GM12878 (cell line): ENCODE results near the gene INHBB. TPM values are rescaled to one million over a fixed set of nuclear protein-coding genes. Genes with fewer than 3 reads are reported as not detected.

Source experiments
- ATAC-seq: fragments of 200-7000 bp; cut with Tn5 transposase; 3 replicates; pipeline ENCODE4 v1.9.1; 2020; ENCODE audit warnings: mild to moderate bottlenecking, moderate library complexity
- BruUV-seq: library from RNA; stranded (reverse); fragments of 400-500 nt; replicated peaks from 2 replicates; lab custom pipeline; 2021; lab: Mats Ljungman, UMichigan
- CTCF ChIA-PET: fragments of 300-600 bp; sonication (Branson Sonifier 250); formaldehyde crosslinking; extraction: SDS; loops from one replicate; lab custom pipeline; 2021; ENCODE audit warnings: inconsistent platforms; lab: Yijun Ruan, JAX
- POLR2A ChIA-PET: fragments of 350-600 bp; formaldehyde crosslinking; extraction: SDS; loops from one replicate; lab custom pipeline; 2021; ENCODE audit warnings: inconsistent platforms; lab: Charles Lee
- RAD21 ChIA-PET: fragments of 300-600 bp; sonication (Branson Sonifier 250); formaldehyde crosslinking; loops from one replicate; lab custom pipeline; 2023; ENCODE audit warnings: antibody characterized with exemption; ENCODE audit not compliant: unreplicated experiment; lab: Charles Lee
- SMC1A ChIA-PET: fragments of 300-600 bp; sonication (Branson Sonifier 250); formaldehyde crosslinking; loops from one replicate; lab custom pipeline; 2023; ENCODE audit not compliant: unreplicated experiment, uncharacterized antibody; lab: Charles Lee
- DNase-seq: peaks from one replicate; pipeline ENCODE4 v3.0.0-alpha.2; 2011; ENCODE audit warnings: low read depth, low spot score
- FAIRE-seq: peaks from 3 replicates; lab custom pipeline; 2011; peaks lifted over from hg19 to GRCh38; lab: Jason Lieb, UNC
- H2AFZ ChIP-seq: 2 replicates; pipeline ENCODE4 v1.6.0; 2011; ENCODE audit warnings: low read depth, low read length, control low read depth; ENCODE audit not compliant: control insufficient read depth
- H3K27ac ChIP-seq: 2 replicates; pipeline ENCODE4 v1.5.1; 2011; ENCODE audit warnings: control low read depth; ENCODE audit not compliant: control insufficient read depth, insufficient read depth
- H3K27me3 ChIP-seq, 2 experiments: replicated peaks in 1 of 2; 2 replicates each; pipeline versions ENCODE4 v1.6.0 to v1.6.1; 2011; ENCODE audit warnings: low read length in 1 of 2; ENCODE audit not compliant: control insufficient read depth in 2 of 2, insufficient read depth in 2 of 2
- H3K36me3 ChIP-seq, 2 experiments: 2 replicates each; pipeline ENCODE4 v1.5.1; 2011; ENCODE audit warnings: low read length in 1 of 2; ENCODE audit not compliant: control insufficient read depth in 2 of 2, insufficient read depth in 2 of 2
- H3K4me1 ChIP-seq: 2 replicates; pipeline ENCODE4 v1.6.1; 2011; ENCODE audit warnings: mild to moderate bottlenecking, low read length, moderate library complexity, mixed read lengths; ENCODE audit not compliant: control insufficient read depth, insufficient read depth
- H3K4me2 ChIP-seq: 2 replicates; pipeline ENCODE4 v1.6.0; 2011; ENCODE audit warnings: control low read depth; ENCODE audit not compliant: control insufficient read depth, insufficient read depth
- H3K4me3 ChIP-seq: fragments of 200-600 bp; sonication (generic); 2 replicates; pipeline ENCODE4 v1.5.1; 2016
- H3K79me2 ChIP-seq: 2 replicates; pipeline ENCODE4 v1.6.0; 2011; ENCODE audit warnings: low read length; ENCODE audit not compliant: control insufficient read depth, insufficient read depth
- H3K9ac ChIP-seq: 2 replicates; pipeline ENCODE4 v1.8.0; 2011; ENCODE audit warnings: low read length, control low read depth, mixed read lengths; ENCODE audit not compliant: control insufficient read depth, insufficient read depth
- H3K9me3 ChIP-seq: replicated peaks from 3 replicates; pipeline ENCODE4 v1.5.1; 2011; ENCODE audit warnings: mild to moderate bottlenecking, low read length; ENCODE audit not compliant: control insufficient read depth, insufficient read depth
- H4K20me1 ChIP-seq: 2 replicates; pipeline ENCODE4 v1.6.0; 2011; ENCODE audit not compliant: control insufficient read depth, insufficient read depth
- BHLHE40 ChIP-seq, 2 experiments: fragments of 450-650 bp in 1 of 2; IDR thresholded peaks; 2 replicates each; pipeline ENCODE4 v1.6.1; 2011 to 2017; ENCODE audit warnings: low read depth in 2 of 2, borderline replicate concordance in 1 of 2, improper control_type of control experiment in 1 of 2, low read length in 1 of 2, mild to moderate bottlenecking in 1 of 2
- CBX3 ChIP-seq: fragments of 200-600 bp; sonication (generic); IDR thresholded peaks from 2 replicates; pipeline ENCODE4 v1.6.1; 2016; ENCODE audit warnings: low read depth, borderline replicate concordance
- CREB1 ChIP-seq: IDR thresholded peaks from 2 replicates; pipeline ENCODE4 v1.6.1; 2012; ENCODE audit warnings: low read depth, mild to moderate bottlenecking, inconsistent platforms
- FOXM1 ChIP-seq: IDR thresholded peaks from 2 replicates; pipeline ENCODE4 v1.6.1; 2012; ENCODE audit warnings: low read depth, mild to moderate bottlenecking, inconsistent platforms, low read length, moderate library complexity
- MYB ChIP-seq: fragments of 150-350 bp; IDR thresholded peaks from 2 replicates; pipeline ENCODE4 v1.6.1; 2014; ENCODE audit warnings: mild to moderate bottlenecking, low read depth, low read length, borderline replicate concordance
- PAX5 ChIP-seq: IDR thresholded peaks from 2 replicates; pipeline ENCODE4 v1.6.1; 2011; ENCODE audit warnings: low read depth, low read length, borderline replicate concordance
- RELB ChIP-seq: fragments of 450-650 bp; IDR thresholded peaks from 2 replicates; pipeline ENCODE4 v1.6.1; 2017; ENCODE audit warnings: low read depth, mild to moderate bottlenecking, moderate library complexity
- SMAD5 ChIP-seq: IDR thresholded peaks from 2 replicates; pipeline ENCODE4 v1.6.1; 2016; ENCODE audit warnings: antibody characterized with exemption, low read depth
- SREBF2 ChIP-seq: IDR thresholded peaks from 2 replicates; pipeline ENCODE4 v1.6.1; 2012; ENCODE audit warnings: mild to moderate bottlenecking, low read length
- SRF ChIP-seq, 2 experiments: IDR thresholded peaks; 2 replicates each; pipeline ENCODE4 v1.6.1; 2011; ENCODE audit warnings: low read depth in 2 of 2, low read length in 2 of 2, mild to moderate bottlenecking in 1 of 2, moderate library complexity in 1 of 2
- ZBED1 ChIP-seq: IDR thresholded peaks from 2 replicates; pipeline ENCODE4 v1.6.1; 2016; ENCODE audit warnings: borderline replicate concordance
- ZNF384 ChIP-seq: IDR thresholded peaks from 2 replicates; pipeline ENCODE4 v1.6.1; 2012; ENCODE audit warnings: low read depth, mild to moderate bottlenecking, low read length, improper control_type of control experiment, borderline replicate concordance
- ZNF687 ChIP-seq: fragments of 450-650 bp; IDR thresholded peaks from 2 replicates; pipeline ENCODE4 v1.6.1; 2017; ENCODE audit warnings: mild to moderate bottlenecking, moderate library complexity
- WGBS: methylation state at CpG from one replicate; pipeline ENCODE4 v1.1.6; 2016; ENCODE audit warnings: low lambda C conversion rate; ENCODE audit not compliant: insufficient replicate concordance, insufficient coverage; ENCODE audit errors: missing lambda C conversion rate; 5-methylcytosine and 5-hydroxymethylcytosine counted together
- in situ Hi-C: fragments of 300-500 bp; cut with MboI; formaldehyde crosslinking; loops from 9 replicates; pipeline ENCODE4 v1.14.3; 2018; ENCODE audit warnings: mixed read lengths
- intact Hi-C: fragments of 100-400 bp; cut with micrococcal nuclease; formaldehyde crosslinking; loops from one replicate; pipeline ENCODE4 v1.14.2; 2022; ENCODE audit not compliant: unreplicated experiment
- polyA plus RNA-seq, 11 experiments: library from polyadenylated mRNA; depleted of rRNA in 4 of 11; unstranded in 6 of 11; stranded (reverse) in 5 of 11; fragments of >200 nt; fragmentation: Nextera tagmentation in 4 of 11; fragmentation: Illumina TruSeq in 1 of 11; extraction: Ambion mirVana in 4 of 11; extraction: Trizol in 1 of 11; gene quantifications; 1 replicate in 1 of 11; 2 replicates in 10 of 11; pipeline versions ENCODE4 v1.2.1 to v1.2.3, GENCODE V29; 2011 to 2016; ENCODE audit warnings: inconsistent platforms in 2 of 11, missing spikeins in 2 of 11, low read depth in 1 of 11
- total RNA-seq, 4 experiments: library from RNA; depleted of rRNA in 3 of 4; stranded (reverse); fragments of >200 nt in 3 of 4; fragmentation: Illumina TruSeq in 1 of 4; extraction: Trizol in 1 of 4; gene quantifications; 2 replicates each; pipeline versions ENCODE4 v1.2.1 to v1.2.3, GENCODE V29; 2013 to 2021
- TF ChIP-seq, protein P1 (sequence below): IDR thresholded peaks from 2 replicates; pipeline ENCODE4 v1.6.1; 2012; ENCODE audit warnings: low read depth, low read length, improper control_type of control experiment

INHBB gene
- total and polyA plus RNA-seq, 10 of the 15 experiments (the other 5 are each of a cell fraction or from before 2014, with no cell fraction given): 0.05 TPM; not detected in 9

DNA sequence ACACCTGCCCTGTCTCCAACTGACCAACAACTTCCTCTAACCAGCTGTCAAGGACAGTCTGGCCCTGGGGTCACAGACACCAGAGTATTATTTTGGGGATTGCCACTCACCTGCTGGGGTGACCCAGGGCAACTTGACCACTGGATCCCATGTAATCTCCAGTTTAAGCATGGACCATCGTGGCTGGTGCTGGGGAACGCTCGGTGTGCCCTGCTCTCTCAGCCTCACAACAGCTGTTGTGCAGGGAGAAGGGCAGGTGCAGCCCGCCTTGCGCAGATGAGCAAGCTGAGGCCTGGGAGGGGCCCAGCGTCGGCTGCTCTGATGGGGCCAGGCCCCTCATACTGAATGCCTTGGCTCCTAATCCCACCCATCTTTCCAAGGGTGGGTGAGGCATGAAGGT lies 21.0 kb upstream of the INHBB start:
- Histone ChIP-seq H3K4me1 (no peaks in the 10 kb centered on the region), H3K27ac (no peak overlapping the region), H3K4me2 (no peak overlapping the region), H3K9ac (no peak overlapping the region), H3K27me3 (peaks cover 4 to 5% of the 10 kb centered on the region in 2 experiments; a peak in 3 of 4 replicates), H4K20me1 (no peaks in the 10 kb centered on the region), H3K9me3 (no peaks in the 10 kb centered on the region), H3K36me3 (no peaks in the 10 kb centered on the region), H3K4me3 (no peak overlapping the region), H2AFZ (no peak overlapping the region), H3K79me2 (no peaks in the 10 kb centered on the region)
- POLR2A ChIA-PET: interaction anchor here (1.2 kb wide), 1 partner anchor 11 kb away, joined by 8 read pairs; no protein-coding TSS in a partner anchor
- in situ Hi-C loops: no loop called here
- intact Hi-C loops: no loop called here
- DNase-seq: no peak
- FAIRE-seq: no peak
- no peak for TF ChIP-seq SMAD5
- no peak for TF ChIP-seq ZBED1
- TF ChIP-seq FOXM1: no peak
- no peak for TF ChIP-seq ZNF687
- no peak for TF ChIP-seq PAX5
- TF ChIP-seq CBX3: no peak
- TF ChIP-seq RELB: no peak
- TF ChIP-seq, protein P1, sequence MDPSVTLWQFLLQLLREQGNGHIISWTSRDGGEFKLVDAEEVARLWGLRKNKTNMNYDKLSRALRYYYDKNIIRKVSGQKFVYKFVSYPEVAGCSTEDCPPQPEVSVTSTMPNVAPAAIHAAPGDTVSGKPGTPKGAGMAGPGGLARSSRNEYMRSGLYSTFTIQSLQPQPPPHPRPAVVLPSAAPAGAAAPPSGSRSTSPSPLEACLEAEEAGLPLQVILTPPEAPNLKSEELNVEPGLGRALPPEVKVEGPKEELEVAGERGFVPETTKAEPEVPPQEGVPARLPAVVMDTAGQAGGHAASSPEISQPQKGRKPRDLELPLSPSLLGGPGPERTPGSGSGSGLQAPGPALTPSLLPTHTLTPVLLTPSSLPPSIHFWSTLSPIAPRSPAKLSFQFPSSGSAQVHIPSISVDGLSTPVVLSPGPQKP: no peak
- TF ChIP-seq CREB1: no peak
- no peak for TF ChIP-seq SREBF2
- TF ChIP-seq ZNF384: no peak
- TF ChIP-seq MYB: no peak
- TF ChIP-seq BHLHE40 (IDR thresholded peaks at IDR 0.05; ENCODE audit: borderline replicate concordance in 1 of 2, low read depth in 2 of 2, low read length in 1 of 2): no peak
- no peak for TF ChIP-seq SRF (IDR thresholded peaks at IDR 0.05; ENCODE audit: low read depth in 2 of 2, low read length in 2 of 2)
- WGBS: 63% methylated on average over 7 of the region's 7 CpGs
- ATAC-seq: no peak
- no TSS peak for BruUV-seq
- SMC1A ChIA-PET: no interaction called here
- CTCF ChIA-PET: interaction anchor here (0.6 to 1.2 kb wide), 2 partner anchors 118 to 150 kb away, joined by 3 read pairs; no protein-coding TSS in a partner anchor
- RAD21 ChIA-PET: no interaction called here
